Ramos (cell line): ENCODE data around the gene ESR2.

Experiments
- in situ Hi-C: fragments of 300-500 bp; cut with MboI; formaldehyde crosslinking; loops from one replicate; pipeline ENCODE4 v1.14.3; 2022; ENCODE audit warnings: low sequenced_read_pairs; ENCODE audit not compliant: unreplicated experiment

The ESR2 gene

GRCh38 chr14:64272019-64272418 lies 22.2 kb downstream of the ESR2 start:
- in situ Hi-C loops, result no loop called here

GRCh38 chr14:64266239-64266638 lies 27.9 kb downstream of the ESR2 start:
- in situ Hi-C loops, result no loop called here

DNA sequence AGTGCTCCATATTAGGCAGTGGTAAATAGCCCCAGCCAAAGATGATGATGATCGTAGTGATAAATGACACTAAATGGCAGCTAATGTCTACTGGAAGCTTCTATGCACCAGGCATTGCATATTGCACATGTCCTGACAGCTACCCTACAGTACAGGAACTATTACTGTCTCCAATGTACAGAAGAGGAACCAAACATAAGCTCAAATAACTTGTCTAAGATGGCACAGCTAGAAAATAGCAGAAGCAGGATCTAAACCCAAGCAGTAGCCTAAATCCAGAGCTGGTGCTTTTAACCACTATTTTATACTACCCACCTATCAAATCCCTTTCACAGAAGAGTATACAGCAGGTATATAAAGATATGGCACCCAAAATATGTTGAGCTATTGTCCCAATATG lies 28.9 kb downstream of the ESR2 start:
- in situ Hi-C loops, result no loop called here

- in situ Hi-C loops, result no loop called here
These were observed 33.8 kb downstream of the ESR2 start for GRCh38 chr14:64260418-64260817.

DNA sequence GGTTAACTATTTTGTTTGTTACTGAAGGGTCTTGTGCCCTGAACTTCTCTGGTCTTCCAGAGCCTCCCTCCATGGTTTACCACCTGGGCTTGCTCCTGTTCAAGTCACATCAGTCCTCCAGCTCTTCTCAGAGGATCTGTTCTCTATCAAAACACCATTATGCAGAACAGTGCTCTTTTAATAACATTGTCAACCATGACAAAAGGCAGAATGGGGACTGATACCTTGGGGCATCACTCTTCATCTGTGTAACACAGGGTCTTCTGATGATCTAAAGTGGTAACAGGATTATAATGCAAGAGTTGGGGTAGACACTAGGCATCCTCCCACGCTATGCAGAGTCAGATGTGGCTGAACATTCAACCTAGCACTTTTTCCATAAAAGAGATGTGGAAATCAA lies 38.4 kb downstream of the ESR2 start:
- in situ Hi-C loops, result no loop called here

DNA sequence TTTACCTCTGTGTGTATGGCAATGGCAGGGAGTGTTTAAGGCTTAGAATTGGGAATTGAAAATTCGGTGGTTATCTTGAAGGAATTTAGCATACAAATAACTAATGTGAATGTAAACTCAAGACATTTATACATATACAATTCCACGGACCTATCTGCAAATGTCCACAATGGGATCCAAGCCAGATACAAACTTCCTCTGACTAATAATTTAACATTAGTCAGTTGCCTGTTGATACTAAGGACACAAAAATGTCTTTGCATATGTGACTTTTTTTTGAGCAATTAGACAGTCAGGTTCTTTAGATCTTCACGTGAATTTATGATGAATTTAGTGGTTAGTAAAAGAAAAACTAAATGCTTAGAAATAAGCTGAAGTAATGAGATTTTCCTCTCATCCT lies 40.5 kb downstream of the ESR2 start:
- in situ Hi-C loops, result no loop called here

- in situ Hi-C loops, result no loop called here
These were observed 44.8 kb downstream of the ESR2 start for GRCh38 chr14:64249363-64249762.

DNA sequence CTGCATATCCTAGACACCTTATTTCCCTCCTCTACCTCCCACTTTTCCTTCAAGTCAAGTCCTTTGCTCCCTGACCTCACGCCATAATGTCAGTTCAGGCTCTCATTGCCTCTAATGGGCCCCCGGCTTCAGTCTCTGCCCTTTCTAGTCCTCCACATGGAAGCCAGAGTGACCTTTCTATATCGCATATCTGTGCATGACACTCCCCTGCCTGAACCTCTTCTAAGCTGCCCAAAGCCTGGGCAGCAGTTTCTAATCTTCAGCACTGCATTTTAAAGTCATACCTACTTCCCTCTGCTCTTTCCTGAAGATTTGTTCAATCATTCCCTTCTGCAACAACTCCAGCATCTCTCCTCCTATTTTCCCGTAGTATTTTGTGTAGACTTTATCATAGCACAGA lies 45.5 kb downstream of the ESR2 start:
- in situ Hi-C loops, result no loop called here

- in situ Hi-C loops, result no loop called here
These were observed 47.0 kb downstream of the ESR2 start for GRCh38 chr14:64247195-64247594.

DNA sequence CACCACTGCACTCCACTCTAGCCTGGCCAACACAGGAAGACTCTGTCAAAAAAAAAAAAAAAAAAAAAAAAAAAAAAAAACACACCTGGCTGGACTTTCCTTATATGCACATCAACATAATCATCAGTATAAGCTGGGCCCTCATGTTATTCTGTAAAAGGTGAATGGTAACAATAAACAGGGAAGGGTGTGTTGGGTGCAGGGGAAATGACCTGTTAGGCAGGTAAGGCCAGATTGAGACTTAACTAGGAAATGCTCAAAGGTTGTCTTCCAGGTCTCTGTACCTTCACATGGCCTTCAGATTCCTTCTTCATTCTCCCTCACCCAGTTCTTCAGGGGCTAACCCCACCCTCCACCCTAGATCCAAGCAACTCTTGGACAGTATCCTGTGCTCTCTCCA lies 47.5 kb downstream of the ESR2 start:
- in situ Hi-C loops, result no loop called here

DNA sequence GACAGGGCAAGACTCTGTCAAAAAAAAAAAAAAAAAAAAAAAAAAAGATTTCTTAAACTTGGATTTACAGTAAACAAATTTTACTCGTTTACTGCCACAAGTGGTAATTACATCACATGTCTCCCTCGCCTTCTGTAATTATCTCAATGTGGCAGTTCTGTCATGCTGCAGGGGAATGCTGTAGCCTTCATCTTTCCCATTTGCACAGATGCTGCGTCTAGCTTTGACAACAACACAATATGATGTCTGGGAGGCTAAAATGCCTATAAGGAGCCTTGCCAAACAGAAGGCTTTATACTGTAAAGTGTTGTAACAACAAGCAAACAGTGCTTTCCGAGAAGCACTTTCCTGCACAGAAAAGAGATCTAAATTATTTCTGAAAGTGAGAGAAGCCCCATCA lies 48.7 kb downstream of the ESR2 start:
- in situ Hi-C loops, result no loop called here

DNA sequence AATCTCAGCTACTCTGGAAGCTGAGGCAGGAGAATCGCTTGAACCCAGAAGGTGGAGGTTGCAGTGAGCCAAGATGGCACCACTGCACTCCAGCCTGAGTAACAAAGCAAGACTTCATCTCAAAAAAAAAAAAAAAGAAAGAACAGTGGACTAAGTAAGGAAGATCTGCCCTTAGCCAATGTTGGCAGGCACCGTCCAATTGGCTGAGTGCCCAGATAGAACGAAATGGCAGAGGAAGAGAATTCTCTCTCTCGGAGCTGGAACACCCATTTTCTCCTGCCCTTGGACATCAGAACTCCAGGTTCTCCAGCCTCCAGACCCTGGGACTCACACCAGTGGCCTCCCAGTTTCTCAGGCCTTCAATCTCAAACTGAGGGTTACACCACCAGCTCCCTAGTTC lies 49.9 kb downstream of the ESR2 start:
- in situ Hi-C loops, result no loop called here

DNA sequence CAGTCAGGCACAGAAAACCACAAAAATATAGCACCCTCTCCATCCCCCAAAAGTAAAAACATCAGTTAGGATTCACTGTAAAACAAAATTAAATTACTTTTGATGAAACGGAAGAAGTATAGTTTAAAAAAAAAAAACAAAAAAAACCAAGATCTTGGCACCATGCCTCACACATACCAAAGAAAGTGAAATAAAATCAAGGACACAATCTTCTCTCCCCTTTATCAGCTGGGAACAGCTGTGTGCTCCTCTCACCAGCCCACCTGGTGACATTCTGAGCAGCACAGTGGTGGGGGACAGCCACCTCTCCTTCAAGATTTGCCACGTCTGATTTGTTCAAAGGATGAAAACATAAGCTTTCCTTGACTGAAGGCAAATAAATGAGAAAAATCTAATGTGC lies 55.5 kb downstream of the ESR2 start:
- in situ Hi-C loops, result no loop called here

DNA sequence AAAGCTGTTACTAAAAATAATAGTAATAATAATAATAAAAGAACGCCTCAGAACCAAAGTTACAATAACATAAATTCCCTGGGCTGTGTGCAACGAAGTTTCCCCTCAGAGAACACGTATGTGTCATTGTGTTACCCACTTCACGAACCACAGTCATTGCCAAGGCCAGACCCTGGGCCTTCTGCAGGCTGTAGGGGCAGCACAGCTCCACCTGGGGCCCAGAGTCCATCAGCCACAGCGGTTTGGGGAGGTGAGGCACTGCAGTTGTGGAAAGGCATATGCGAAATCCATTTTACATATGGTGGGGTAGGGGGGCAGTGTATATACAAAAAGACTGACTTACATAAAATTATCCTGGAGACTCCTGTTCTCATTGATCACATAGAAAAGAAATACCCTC lies 56.1 kb downstream of the ESR2 start:
- in situ Hi-C loops, result no loop called here

DNA sequence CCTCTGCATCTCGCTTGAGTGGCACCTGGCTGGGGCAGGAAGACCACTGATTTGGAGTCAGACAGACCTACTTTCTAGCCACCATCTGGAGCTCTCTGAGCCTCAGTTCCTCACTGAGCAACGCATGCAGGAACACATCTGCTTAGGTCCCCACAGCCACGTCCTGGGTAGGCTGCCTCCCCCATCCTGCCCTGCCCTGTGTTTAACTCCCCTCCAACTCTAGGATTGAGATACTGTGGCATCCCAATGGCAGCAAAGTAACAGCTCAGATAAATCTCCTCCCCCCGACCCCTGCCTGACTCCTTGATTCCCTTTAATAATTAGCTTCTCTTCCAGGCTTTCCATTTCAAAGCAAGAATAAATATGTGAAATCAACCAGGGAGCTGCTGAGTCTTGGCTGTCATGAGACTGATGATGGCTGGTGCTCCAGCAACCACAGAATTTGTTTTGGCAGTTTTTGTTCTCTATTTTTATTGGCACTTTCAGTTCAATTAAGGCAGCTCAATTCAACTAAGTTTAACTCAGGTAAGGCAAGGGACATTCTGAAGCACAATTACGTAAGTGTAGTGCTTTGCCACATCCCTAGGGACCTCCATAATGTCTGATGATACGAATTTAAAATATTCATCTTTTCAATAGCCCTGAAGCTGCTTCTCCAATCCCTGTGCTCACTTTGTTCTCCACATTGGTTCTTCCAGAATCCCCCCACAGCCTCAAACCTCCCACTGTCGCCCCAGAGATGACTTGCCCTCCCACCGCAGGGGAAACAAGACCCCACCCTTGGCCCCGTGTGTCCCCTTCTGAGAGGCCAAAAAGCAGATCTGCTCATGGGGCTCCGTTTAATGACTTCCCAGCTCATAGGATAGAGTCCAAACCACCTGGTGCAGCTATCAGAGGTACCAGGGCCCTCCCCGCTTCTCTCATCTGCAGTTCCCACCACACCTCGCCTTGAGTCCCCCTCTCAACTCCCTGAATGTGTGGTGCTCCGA lies 58.2 kb downstream of the ESR2 start:
- in situ Hi-C loops, result no loop called here

GRCh38 chr14:64234877-64235651 lies 59.1 kb downstream of the ESR2 start:
- in situ Hi-C loops, result no loop called here

- in situ Hi-C loops, result no loop called here
These were observed 60.5 kb downstream of the ESR2 start for GRCh38 chr14:64233531-64234190.

GRCh38 chr14:64232944-64233343 lies 61.2 kb downstream of the ESR2 start:
- in situ Hi-C loops, result no loop called here

- in situ Hi-C loops, result no loop called here
These were observed 61.9 kb downstream of the ESR2 start for GRCh38 chr14:64232095-64232838.

GRCh38 chr14:64229489-64229888 lies 64.7 kb downstream of the ESR2 start:
- in situ Hi-C loops, result no loop called here
